ENCODE results near the gene STRA8. TPM values are rescaled to one million over a fixed set of nuclear protein-coding genes. Genes with fewer than 3 reads are reported as not detected.

STRA8 gene
- total RNA-seq, 1 experiment from 2014 or later, result not detected

DNA sequence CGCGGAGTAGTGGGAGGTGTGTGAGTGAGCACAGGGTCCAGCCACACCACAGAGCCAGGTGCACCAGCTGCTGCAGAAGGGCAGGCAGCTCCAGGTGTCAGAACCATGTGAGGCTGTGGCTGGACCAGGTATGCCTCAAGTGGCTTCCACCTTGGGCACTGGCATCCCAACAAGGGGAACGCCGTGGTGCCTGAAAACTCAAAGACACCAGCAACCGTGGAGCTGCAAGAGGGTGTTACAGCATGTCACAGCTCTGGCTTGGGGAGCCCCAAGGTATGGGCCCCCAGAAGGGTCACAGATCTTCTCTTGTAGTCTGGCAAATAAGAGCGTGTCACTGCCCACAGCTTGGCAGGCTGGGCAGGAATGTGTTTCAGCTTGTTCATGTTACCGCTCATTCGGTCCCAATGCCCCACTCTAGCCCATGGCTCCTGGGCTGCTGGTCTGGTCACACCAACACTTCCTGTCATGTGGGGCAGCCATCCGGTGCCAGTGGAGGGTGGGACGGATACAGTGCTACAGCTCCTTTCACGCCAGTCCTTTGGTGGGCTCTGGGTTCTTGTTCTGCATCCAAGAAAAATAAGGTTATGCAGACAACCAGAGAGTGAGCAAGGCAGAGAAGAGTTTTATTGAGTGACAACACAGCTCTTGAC, 29.8 kb downstream of the STRA8 start:
- DNase-seq (ENCODE audit: low spot score), result no peak

DNA sequence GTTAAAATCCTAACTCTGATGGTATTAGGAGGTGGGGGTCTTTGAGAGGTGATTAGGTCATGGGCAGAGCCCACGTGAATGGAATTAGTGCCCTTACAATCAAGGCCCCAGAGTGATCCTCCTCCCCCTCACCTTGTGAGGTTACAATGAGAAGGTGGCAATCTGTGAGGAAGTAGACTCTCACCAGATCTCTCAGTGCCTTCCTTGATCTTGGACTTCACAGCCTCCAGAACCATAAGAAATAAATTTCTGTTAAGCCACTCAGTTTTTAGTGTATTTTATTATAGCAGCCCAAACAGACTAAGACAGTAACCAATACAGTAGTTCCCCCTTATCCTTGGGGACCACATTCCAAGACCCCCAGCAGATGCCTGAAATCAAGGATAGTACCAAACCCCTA, 32.0 kb downstream of the STRA8 start:
- no peak for DNase-seq (ENCODE audit: low spot score)

DNA sequence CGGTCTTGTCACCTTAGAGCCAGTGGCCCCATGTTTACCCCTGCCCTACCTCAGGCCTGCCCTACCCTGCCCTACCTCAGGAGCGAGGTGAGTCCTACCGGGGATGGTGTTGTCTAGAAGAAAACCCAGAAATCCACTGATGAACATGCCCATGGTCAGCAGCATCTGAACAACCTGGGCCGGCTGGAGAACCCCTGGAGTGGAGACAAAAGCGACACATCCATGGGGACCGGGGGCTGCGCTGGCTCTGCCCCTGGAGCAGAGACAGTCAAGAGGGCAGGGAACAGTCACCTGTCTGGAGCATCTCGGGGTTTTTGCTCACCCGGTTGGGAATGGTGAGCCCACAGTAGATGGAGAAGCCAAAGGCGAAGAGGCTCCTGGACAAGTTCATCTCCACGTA, 36.3 kb downstream of the STRA8 start:
- DNase-seq (ENCODE audit: low spot score), result no peak

DNA sequence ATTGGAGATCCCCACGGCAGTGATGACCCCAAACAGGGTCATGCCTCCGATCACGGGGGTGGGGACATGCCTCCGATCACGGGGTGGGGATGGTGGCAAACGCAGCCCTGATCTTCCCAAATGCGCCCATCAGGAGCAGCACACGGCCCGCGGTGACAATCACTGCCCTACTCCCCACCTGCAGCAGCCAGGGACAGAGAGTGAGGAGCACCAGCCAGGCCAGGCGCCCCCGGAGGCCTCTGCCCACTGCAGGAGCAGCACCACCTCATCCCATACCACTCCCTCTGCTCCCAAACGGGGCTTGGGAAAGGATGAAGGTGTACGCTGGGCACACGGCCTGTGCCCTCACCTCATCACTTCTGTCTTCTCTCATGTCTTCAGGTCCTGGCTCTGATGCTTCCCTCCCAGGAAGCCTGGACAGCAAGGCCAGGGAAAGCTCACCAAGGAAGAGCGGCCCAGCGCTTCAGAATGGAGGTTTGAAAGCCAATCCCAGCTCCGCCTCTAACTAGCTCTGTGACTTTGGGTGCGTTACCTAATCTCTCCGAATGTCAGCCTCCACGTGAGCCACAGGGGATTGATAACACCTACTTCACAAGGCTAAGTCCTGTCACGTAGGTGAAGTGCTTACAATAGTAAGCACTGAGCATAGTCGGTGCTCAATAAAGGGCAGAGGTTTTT, 37.1 kb downstream of the STRA8 start:
- DNase-seq (ENCODE audit: low spot score), result no peak

DNA sequence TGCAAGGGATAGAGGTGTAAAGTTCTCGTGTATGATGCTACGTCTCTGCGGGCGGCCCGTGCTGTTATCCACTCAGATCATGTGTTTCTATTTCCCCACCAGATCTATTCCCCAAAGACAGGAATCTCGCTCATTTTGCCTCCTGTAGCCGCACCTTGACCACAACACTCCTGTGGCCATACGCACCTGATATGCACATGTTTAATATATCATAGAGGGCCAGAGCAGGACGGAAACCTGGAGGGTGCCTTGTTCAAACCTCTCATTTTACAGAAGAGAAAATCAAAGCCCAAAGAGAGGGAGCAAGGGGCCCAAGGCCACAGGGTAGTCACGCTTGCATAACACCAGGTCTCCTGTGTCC, 37.6 kb downstream of the STRA8 start:
- no peak for DNase-seq (ENCODE audit: low spot score)

DNA sequence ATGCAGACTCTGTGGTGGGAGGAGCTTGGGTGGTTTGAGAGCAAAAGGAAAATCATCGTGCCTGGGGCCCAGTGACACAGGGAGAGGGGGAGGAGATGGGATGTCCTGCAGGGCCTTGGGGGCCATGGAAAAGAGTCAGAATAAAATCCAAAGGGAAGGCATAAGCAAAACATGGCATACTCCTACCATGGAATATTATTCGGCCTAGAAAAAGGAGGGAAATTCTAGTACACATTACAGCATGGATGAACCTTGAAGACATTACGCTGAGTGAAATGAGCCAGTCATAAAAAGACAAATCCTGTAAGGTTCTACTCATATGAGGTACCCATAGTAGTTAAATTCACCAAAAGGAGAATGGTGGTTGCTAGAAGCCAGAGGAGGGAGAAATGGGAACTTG, 38.7 kb downstream of the STRA8 start:
- DNase-seq (ENCODE audit: low spot score), result no peak

DNA sequence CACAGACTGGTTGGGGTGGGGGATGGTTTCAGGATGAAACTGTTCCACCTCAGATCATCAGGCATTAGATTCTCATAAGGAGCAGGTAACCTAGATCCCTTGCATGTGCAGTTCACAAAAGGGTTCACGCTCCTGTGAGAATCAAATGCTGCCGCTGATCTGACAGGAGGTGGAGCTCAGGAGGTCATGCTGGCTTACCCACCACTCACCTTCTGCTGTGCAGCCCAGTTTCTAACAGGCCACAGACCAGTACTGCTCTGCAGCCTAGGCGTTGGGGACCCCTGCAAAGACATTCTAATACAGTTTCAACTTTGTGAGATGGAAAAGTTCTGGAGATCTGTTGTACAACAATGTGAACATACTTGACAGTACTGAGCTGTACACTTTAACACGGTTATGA, 39.9 kb downstream of the STRA8 start:
- DNase-seq (ENCODE audit: low spot score), result no peak

DNA sequence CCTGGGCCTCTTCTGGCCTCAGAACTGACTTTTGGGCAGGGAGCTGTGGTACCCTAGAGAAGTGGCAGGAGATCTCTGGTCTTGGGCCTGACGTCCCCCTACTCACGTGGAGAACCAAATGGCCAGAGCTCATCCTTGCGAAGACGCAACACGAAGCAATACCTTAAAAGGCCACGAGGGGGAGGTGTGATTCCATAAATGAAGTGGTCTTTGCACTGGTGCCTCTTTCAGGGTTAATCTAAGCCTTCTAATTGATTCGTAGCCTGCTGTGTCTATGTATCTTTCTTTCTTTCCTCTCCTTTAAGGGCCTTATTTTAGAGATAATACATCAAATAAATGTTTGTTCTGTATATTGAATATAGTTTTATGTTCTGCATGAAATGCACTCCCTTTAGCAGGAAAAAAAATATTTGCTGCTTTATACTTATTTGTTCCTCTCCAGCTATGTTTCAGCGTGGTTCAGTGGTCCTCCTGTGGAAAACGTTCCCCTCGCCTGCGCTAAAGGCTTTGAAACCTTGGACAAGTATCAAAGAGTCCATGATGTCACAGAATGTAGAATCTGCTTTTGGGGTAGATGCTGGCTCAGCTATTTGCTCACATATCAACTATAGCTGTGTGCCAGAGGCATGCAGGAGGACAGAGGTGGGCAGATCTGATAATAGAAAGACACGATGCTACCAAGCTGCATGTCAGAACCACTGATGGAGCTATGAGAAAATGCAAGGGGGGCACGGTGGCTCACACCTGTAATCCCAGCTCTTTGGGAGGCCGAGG, 41.0 kb downstream of the STRA8 start:
- peak; percentile 89 for DNase-seq (ENCODE audit: low spot score)

DNA sequence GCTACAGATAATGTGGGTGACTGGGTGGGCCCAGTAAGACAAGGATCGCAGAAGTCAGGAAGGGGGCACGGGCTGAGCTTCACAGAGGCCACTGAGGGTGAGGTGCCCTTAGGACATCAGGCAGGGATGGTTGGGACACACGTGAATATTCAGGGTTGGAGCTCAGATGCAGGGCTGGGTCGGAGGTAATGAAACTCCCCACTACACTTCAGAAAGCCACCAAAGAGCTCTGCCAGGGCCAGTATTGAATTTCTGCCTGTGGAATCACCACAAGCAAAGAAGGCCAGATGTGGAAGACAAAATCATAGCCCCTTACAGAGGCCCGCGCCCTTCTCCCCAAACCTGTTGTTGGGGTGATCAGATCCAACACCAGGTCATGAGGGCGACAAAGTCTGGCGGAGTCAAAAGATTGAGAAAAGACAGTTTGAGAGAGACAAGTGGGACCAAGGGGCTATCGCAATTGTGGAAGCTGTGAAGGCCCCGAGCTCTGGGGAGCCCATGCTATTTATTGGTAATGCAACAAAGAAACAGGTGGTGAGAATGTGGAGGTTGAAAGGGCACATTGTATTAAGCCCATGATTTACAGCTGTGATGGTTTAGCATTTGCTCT, 42.4 kb downstream of the STRA8 start:
- DNase-seq (ENCODE audit: low spot score), result no peak

DNA sequence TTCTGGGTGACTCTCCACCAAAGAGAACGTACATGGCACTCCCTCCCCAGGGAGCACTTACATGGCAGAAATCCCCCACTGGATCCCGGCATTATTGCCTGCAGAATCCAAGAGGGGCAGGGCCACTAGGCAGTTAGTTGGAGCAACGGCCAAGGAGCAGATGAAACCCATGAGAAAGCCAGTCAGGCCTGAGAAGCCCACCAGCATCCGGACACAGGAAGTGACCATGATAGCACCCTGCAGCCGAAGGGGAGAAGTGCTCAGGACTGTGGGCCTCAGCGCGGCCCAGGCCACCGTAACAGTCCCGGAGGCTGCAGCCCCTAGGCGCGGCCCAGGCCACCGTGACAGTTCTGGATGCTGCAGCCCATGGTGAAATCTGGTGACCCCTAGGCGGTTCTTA, 43.5 kb downstream of the STRA8 start:
- DNase-seq (ENCODE audit: low spot score), result no peak

DNA sequence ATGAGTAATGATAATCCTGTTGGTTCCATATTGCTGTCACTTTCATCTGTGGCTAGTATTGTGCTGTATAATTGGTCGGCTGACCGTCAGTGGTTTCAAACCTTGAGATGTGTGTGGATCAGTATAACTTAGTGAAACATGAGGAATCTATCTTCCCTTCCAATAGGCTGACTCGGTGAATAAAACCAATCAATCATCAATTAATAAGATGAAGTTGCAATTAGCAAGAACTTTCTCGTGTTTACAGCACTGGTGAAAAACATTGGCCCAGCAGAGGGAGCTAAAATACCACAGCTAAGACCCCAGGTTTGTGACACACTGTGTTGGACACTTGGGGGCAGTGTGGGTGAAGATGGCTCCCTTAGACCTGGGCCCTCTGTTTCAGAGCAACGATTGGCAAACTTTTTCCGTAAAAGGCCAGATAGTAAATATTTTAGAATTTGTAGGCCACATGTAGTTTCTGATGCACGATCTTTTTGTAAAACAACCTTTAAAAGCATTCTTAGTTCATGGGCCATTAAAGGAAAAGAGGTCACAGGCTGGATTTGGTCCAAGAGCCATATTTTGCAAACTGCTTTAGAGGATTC, 47.8 kb downstream of the STRA8 start:
- DNase-seq (ENCODE audit: low spot score), result peak; percentile 94

DNA sequence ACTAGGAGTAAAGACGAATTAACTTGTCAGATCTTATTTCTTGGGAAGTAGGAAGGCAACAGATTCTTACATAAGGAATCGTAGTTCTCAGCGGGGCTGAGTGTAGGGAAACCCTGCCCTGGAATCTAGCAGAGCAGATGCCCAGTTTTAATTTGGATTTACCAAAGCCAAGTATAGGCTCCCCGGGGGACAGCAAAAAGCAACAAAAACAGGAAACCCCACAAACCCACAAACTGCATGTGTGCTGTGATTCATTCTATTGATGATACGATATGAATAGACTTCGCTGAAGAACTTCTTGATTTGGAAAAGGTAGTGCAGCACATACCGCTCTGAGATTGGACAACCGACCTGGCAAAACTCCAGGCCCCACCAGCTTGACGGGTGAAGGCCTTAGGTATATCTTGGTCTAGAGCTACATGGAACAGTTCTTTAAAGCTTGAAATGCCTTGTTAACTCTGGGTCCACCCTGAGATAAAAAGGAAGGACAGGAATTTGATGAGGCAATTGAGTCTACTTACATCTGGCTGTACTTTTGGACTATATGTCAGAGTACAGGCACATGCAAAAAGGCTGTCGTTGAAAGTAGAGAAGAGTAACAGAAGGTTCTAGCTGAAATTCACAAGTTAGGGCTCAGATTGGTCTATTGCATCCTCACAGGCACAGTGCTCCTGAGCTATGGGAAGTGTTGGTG, 49.1 kb downstream of the STRA8 start:
- no peak for DNase-seq (ENCODE audit: low spot score)

DNA sequence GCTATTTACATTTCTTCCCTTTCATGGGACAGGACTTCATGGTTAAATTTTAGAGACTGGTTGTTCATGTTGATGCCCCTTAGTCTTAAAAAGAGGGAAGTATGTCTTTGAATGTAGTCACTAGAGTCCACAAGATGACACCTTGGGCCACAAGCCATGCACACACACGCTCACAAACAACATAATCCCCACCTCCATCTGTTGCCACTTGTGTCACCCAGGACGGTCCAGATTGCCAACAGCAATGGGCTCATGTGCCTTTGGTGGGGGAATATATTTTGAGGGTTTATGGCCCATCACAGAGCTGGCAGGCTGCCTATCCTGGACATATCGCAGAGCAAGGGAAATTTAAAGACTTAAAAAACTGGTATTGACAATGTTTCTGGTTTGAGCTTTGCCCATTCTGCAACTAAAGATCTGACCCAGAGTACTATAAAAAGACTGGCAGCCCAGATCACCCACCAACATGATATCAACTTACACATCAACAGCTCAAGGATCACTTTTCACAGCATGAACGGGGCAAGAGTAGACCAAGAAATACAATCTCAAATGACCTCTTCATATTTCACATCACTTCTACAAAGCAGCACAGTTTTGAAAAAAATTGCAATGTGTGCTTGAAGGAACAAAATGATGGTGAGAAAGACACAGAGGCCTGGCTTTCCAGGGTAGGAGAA, 50.5 kb downstream of the STRA8 start:
- no peak for DNase-seq (ENCODE audit: low spot score)

DNA sequence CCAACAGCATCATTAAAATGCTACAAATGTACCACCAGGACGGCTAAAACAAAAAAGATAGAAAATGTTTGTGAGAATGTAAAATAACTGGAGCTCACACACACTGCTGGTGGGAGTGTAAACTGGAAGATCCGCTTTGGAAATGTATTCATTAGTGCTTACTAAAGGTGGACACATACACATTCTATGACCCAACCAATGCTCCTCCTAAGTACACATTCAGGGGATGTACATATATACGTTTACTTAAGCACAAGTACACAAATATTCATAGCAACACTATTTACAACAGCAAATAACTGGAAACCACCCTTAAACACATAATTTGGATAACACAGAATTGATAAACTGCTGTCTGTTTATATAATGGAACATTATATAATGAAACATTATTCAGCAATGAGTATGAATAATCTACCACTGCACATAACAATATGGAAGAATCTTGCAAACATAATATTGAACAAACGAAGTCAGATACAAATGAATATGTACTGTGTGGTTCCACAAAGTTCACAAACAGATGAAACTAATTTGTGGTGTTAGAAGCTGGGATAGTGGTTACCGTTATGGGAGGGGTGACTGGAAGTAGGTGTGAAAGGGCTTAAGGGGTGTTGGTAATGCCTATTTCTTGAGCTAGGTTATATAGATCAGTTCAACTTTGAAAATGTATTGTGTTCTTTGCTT, 52.1 kb downstream of the STRA8 start:
- DNase-seq (ENCODE audit: low spot score), result no peak

DNA sequence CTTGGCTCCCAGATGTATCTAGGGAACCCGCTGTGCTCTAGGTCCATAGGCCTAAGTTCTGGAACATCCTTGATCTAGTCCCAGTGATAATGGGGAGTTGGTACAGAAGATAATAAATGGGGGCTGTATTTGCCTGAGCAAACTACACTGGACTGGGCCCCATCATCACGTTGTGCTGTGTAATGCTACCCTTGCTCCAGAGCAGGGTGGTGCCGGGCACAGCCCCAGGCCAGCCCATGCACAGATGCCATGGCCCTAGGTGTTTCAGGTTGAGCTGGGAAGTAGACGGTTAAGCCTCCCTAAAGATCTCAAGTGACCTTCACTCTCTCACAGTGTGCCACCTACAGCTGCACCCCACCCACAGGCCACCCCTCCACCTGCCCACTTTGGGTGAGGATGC, 53.2 kb downstream of the STRA8 start:
- DNase-seq (ENCODE audit: low spot score), result no peak

DNA sequence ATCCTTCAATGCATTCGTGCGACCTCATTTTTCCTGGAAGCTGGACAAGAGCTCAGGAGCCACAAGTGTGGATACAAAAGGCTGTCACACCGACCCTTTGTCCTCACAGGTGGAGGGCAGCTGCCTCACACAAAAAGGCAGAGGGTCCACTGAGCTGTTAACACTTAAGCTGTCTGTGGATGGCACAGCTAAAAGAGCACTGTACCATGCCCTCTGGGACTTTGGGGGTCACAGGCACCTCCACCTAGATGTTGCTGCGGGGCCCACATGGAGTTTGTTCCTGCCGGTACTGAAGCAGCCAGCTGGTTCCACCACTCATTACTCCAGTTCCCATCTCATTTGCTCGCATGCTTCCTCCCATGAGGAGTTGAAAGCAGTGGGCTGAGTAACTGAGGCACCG, 57.0 kb downstream of the STRA8 start:
- DNase-seq (ENCODE audit: low spot score), result no peak

DNA sequence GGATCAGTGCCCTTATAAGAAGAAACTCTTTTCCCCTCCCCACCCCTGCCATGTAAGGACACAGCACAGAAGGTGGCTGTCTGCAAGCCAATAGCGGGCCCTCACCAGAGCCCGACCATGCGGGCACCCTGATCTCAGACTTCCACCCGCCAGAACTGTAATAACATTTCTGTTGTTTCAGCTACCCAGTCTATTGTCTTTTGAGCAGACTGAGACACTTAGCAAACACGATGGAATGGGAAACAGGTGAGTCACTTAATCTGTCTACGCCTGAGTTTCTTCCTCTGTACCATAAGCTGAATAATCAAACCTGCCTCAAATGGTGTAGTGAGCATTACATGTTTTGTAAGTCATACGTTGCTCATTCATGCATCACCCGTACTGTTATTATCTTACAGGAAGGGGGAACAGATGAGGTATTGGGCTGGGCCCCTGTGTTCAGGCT, 58.2 kb downstream of the STRA8 start:
- no peak for DNase-seq (ENCODE audit: low spot score)

DNA sequence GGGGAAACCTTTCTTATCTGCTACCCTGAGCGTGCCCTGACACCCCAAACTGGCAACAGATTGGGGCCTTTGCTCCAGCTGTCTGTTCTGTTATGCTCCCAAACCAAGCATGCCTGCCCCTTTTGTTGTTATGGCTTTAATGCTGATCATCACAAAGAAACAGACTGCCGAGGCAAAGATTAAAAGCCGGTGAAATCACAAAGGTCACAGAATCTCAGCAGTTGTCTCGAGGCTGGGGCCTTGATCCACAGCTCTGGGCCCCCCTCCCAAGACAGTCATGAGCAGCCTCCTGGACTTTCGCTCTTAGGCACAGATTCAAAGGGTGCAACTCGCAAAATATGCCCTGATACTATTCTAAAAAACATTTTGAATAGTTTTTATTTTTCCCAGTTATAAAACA, 65.6 kb downstream of the STRA8 start:
- DNase-seq (ENCODE audit: low spot score), result no peak

DNA sequence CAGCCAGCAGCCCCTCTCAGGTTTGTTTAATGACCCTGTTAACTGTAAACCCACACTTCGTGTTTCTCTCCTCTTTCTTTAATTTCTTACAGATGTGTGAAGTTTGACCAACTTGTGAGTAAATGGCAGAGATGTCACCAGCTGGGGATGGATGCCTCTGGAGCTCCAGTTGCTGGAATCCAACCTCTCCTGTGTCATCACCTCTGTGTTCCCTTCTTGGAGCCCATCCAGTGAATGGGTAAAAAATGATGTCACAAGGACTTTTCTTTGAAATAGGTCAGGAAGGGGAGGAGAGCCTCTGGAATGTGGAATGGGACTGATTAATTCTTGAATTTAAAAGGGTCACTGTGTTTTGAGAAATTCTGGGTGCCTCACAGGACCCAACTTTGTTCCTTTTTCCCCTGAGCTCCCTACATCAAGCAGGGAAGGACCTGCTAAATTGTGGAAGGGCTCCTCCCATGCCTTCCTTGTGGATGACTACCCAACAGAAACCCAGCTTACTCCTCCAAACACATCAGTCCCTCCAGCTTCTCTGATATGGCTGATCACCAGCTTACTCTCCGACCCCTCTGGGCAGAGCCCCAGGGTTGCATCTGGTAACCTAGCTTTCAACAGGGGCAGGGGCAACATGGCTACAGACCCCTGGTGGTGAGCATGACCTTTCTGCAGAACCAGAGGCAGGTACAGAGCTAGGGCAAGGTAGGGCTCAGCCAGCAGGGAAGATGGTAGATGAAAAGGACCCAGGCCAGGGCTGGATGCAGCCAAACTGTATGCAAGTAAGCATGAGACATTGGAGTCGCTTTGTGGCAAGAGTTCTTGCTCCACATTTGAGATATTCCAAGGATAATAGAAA, 67.5 kb downstream of the STRA8 start:
- no peak for DNase-seq (ENCODE audit: low spot score)

All from HT-29 (cell line).